Sigmoid colon (tissue), 7 donors: ENCODE results near the gene COX7A2L. TPM values are rescaled to one million over a fixed set of nuclear protein-coding genes. Genes with fewer than 3 reads are reported as not detected.

ENCODE experiments used
- DNase-seq: peaks from one replicate; pipeline ENCODE4 v3.0.0-alpha.2; 2019
- H3K27ac ChIP-seq, 4 donors: fragments of 200-600 bp; sonication (generic); one replicate each; pipeline ENCODE4 v1.5.1; 2016 to 2019; ENCODE audit warnings: mild to moderate bottlenecking in 1 of 4
- H3K27me3 ChIP-seq, 3 donors: fragments of 200-600 bp; sonication (generic); one replicate each; pipeline ENCODE4 v1.5.1; 2019; ENCODE audit warnings: mild to moderate bottlenecking in 1 of 3
- H3K36me3 ChIP-seq, 4 donors: fragments of 200-600 bp; sonication (generic); one replicate each; pipeline ENCODE4 v1.5.1; 2016 to 2019
- H3K4me1 ChIP-seq, 4 donors: fragments of 200-600 bp; sonication (generic); one replicate each; pipeline ENCODE4 v1.5.1; 2017 to 2019
- H3K4me3 ChIP-seq, 4 donors: fragments of 200-600 bp; sonication (generic); one replicate each; pipeline ENCODE4 v1.5.1; 2017 to 2019; ENCODE audit warnings: mild to moderate bottlenecking in 2 of 4, moderate library complexity in 1 of 4
- H3K9me3 ChIP-seq, 4 donors: fragments of 200-600 bp in 3 of 4; sonication (generic) in 3 of 4; one replicate each; pipeline versions ENCODE4 v1.5.1 to v1.6.1; 2013 to 2019
- EP300 ChIP-seq, 4 donors: sonication (generic); formaldehyde crosslinking; IDR thresholded peaks; one replicate each; pipeline ENCODE4 v1.6.1; 2017; ENCODE audit warnings: antibody characterized with exemption in 4 of 4
- POLR2A ChIP-seq, 2 donors: fragments of 450-650 bp; IDR thresholded peaks; one replicate each; pipeline ENCODE4 v1.6.1; 2016; ENCODE audit warnings: antibody characterized with exemption in 2 of 2, mild to moderate bottlenecking in 2 of 2, moderate library complexity in 2 of 2
- POLR2AphosphoS5 ChIP-seq, 4 donors: sonication (generic); formaldehyde crosslinking; IDR thresholded peaks; one replicate each; pipeline ENCODE4 v1.6.1; 2017; ENCODE audit warnings: antibody characterized with exemption in 4 of 4
- WGBS, 2 donors: extraction: QIAGEN DNeasy Blood & Tissue Kit; methylation state at CpG; one replicate each; pipeline ENCODE4 v1.1.7; 2013; 5-methylcytosine and 5-hydroxymethylcytosine counted together
- intact Hi-C: fragments of 100-400 bp; cut with DNase I; formaldehyde crosslinking; loops from one replicate; pipeline ENCODE4 v1.15.1; 2023
- polyA plus RNA-seq, 3 donors: library from polyadenylated mRNA; stranded (reverse); fragments of 200-250 nt; gene quantifications; one replicate each; pipeline ENCODE4 v1.2.3, GENCODE V29; 2013
- total RNA-seq, 4 donors: library from RNA; depleted of rRNA; stranded (reverse); fragments of >200 nt; gene quantifications; one replicate each; pipeline ENCODE4 v1.1.0, GENCODE V29; 2016
- TF ChIP-seq, protein P1 (sequence below), 4 experiments: fragments of 450-650 bp in 3 of 4; fragments of 200-600 bp in 1 of 4; IDR thresholded peaks; one replicate each; pipeline ENCODE4 v1.5.1; 2016 to 2019; ENCODE audit warnings: antibody characterized with exemption in 4 of 4, mild to moderate bottlenecking in 3 of 4, moderate library complexity in 2 of 4
- donor health status: healthy with polysubstance abuse.
- donor health status: Bipolar disorder and iron deficiency.
- donor health status: healthy.

The COX7A2L gene
- total and polyA plus RNA-seq, 7 donors = 149 to 270 (median 193) TPM

DNA sequence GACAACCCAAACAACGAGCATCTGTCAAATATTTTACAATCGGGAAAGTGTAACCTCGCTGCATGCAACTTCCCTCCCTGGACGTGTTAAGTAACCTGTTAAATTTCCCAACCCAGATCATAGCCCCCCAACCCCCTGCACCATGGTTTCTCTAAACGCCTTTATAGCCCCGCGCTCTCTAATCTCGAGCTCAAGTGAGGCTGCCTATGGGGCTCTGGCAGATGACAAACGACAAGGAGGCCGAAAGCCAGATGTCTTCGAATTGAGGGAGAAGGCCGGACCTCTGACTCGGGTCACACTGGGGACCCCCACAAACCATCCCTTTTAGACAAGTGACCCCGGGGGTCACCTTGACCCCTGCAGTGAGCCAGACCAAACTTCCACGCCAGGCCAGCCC is 526 bp downstream of the COX7A2L start:
- no peak for TF ChIP-seq POLR2AphosphoS5 (IDR thresholded peaks at IDR 0.05)
- TF ChIP-seq, protein P1, sequence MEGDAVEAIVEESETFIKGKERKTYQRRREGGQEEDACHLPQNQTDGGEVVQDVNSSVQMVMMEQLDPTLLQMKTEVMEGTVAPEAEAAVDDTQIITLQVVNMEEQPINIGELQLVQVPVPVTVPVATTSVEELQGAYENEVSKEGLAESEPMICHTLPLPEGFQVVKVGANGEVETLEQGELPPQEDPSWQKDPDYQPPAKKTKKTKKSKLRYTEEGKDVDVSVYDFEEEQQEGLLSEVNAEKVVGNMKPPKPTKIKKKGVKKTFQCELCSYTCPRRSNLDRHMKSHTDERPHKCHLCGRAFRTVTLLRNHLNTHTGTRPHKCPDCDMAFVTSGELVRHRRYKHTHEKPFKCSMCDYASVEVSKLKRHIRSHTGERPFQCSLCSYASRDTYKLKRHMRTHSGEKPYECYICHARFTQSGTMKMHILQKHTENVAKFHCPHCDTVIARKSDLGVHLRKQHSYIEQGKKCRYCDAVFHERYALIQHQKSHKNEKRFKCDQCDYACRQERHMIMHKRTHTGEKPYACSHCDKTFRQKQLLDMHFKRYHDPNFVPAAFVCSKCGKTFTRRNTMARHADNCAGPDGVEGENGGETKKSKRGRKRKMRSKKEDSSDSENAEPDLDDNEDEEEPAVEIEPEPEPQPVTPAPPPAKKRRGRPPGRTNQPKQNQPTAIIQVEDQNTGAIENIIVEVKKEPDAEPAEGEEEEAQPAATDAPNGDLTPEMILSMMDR (IDR thresholded peaks at IDR 0.05) = no peak
- TF ChIP-seq POLR2A (IDR thresholded peaks at IDR 0.05) = no peak
- no peak for TF ChIP-seq EP300 (IDR thresholded peaks at IDR 0.05)
- no peak for DNase-seq
- H3K27ac ChIP-seq = peak overlapping the region; percentile 88 to 94 (median 92)
- peaks cover 0 to 32% (median 17%) of the 10 kb centered on the region in 4 donors for H3K4me1 ChIP-seq
- 0% methylated on average over 15 of the region's 15 CpGs for WGBS, 2 donors
- H3K36me3 ChIP-seq = no peaks in the 10 kb centered on the region
- H3K27me3 ChIP-seq = no peaks in the 10 kb centered on the region
- H3K4me3 ChIP-seq = peak overlapping the region; percentile 75 to 97 (median 94)
- H3K9me3 ChIP-seq = no peaks in the 10 kb centered on the region
- intact Hi-C loops = loop anchor here (2.0 to 10.0 kb wide), 3 partner anchors 204 to 516 kb away; partner anchors contain the start of gene MTA3

- no peak for DNase-seq
- TF ChIP-seq POLR2AphosphoS5 (IDR thresholded peaks at IDR 0.05) = no peak
- intact Hi-C loops = loop anchor here (2.0 to 10.0 kb wide), 3 partner anchors 205 to 515 kb away; partner anchors contain the start of gene MTA3
- H3K9me3 ChIP-seq = no peaks in the 10 kb centered on the region
- peak overlapping the region; percentile 75 to 97 (median 94) for H3K4me3 ChIP-seq
- peaks cover 0 to 34% (median 18%) of the 10 kb centered on the region in 4 donors for H3K4me1 ChIP-seq
- peak overlapping the region in 3 of 4 donors; percentile 88 to 94 (median 93) for H3K27ac ChIP-seq
- H3K27me3 ChIP-seq = no peaks in the 10 kb centered on the region
- no peaks in the 10 kb centered on the region for H3K36me3 ChIP-seq
- WGBS, 2 donors = 1 to 9% methylated on average over 12 of the region's 12 CpGs
Observed at GRCh38 chr2:42359965-42360483, 993 bp downstream of the COX7A2L start.

DNA sequence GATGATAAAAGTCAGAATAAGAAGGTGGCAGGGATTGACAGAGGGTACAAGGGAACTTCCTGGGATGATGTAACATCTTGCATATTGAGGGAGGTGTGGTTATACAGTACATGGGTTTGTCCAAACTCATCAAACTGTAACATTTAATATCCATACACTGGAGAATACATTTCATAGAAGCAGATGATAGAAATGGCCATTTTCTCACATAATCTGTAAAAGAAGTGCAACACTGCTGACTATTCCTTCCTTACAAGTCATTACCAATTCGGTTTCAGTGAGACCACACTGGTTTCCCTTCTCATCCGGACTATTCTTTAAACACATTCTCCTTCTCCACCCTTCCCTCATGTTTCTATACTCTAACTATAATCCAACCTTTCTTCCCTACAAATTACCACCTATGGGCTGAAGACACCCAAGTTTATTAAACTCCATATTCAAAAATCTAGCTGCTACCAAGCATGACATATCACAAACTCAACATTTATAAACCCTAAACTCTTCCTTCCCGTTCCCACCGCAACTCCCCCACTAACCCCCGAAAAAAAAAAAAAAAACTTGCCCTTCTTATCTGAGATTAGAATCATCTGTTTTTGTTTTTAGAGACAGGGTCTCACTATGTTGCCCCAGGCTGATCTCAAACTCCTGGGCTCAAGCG is 1.6 kb downstream of the COX7A2L start:
- Histone ChIP-seq H3K27me3 (no peaks in the 10 kb centered on the region), H3K36me3 (no peaks in the 10 kb centered on the region), H3K9me3 (no peaks in the 10 kb centered on the region), H3K27ac (peak overlapping the region in 2 of 4 donors; percentile 88 to 94), H3K4me3 (peak overlapping the region; percentile 75 to 97 (median 94)), H3K4me1 (peaks cover 0 to 40% (median 21%) of the 10 kb centered on the region in 4 donors)
- 12 to 34% methylated on average over 6 of the region's 6 CpGs for WGBS, 2 donors
- TF ChIP-seq, protein P1 (IDR thresholded peaks at IDR 0.05) = no peak
- intact Hi-C loops = no loop called here
- no peak for DNase-seq

GRCh38 chr2:42353792-42354429 is 7.1 kb downstream of the COX7A2L start:
- no peak for TF ChIP-seq POLR2AphosphoS5 (IDR thresholded peaks at IDR 0.05)
- no peak for TF ChIP-seq POLR2A (IDR thresholded peaks at IDR 0.05)
- TF ChIP-seq, protein P1 (IDR thresholded peaks at IDR 0.05) = no peak
- TF ChIP-seq EP300 (IDR thresholded peaks at IDR 0.05) = no peak
- intact Hi-C loops = no loop called here

DNA sequence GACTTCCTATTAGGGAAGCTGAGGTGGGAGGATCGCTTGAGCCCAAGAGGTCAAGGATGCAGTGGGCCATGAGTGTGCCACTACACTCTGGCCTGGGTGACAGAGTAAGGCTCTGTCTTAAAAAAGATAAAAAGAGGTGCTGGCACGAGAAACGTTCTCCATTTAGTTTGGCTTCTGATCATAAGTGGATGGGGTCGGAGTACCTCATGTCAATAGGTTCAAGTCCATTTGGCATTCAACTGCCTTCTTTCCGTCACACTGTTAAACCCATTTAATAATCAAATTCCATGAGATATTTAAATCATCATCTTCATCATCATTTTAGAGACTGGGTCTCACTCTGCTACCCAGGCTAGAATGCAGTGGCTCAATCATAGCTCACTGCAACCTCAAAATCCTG is 9.2 kb downstream of the COX7A2L start:
- DNase-seq = no peak
- no peak overlapping the region for H3K4me3 ChIP-seq
- H3K36me3 ChIP-seq = peaks cover 0 to 34% (median 13%) of the 10 kb centered on the region in 4 donors
- intact Hi-C loops = no loop called here
- 94 to 95% methylated on average over 5 of the region's 5 CpGs for WGBS, 2 donors
- H3K9me3 ChIP-seq = no peaks in the 10 kb centered on the region
- H3K27me3 ChIP-seq = no peaks in the 10 kb centered on the region
- H3K27ac ChIP-seq = no peak overlapping the region
- no peak for TF ChIP-seq POLR2AphosphoS5 (IDR thresholded peaks at IDR 0.05)
- no peak for TF ChIP-seq POLR2A (IDR thresholded peaks at IDR 0.05)
- TF ChIP-seq EP300 (IDR thresholded peaks at IDR 0.05) = no peak
- TF ChIP-seq, protein P1 (IDR thresholded peaks at IDR 0.05) = no peak
- peaks cover 0 to 12% (median 5%) of the 10 kb centered on the region in 4 donors for H3K4me1 ChIP-seq

More at GRCh38 chr2:42353792-42354429, 7.1 kb downstream of the COX7A2L start:
- WGBS, 2 donors = 86 to 90% methylated on average over 5 of the region's 5 CpGs
- H3K4me1 ChIP-seq = peaks cover 0 to 24% (median 8%) of the 10 kb centered on the region in 4 donors
- no peaks in the 10 kb centered on the region for H3K27me3 ChIP-seq
- no peak overlapping the region for H3K27ac ChIP-seq
- H3K4me3 ChIP-seq = no peak overlapping the region
- DNase-seq = no peak
- no peaks in the 10 kb centered on the region for H3K9me3 ChIP-seq
- peaks cover 0 to 31% (median 13%) of the 10 kb centered on the region in 4 donors for H3K36me3 ChIP-seq
